Common myeloid progenitor, CD34-positive (primary cell): ENCODE measurements around the gene DPH7.

Experiments
- CTCF ChIA-PET: fragments of 350-600 bp; sonication (Branson Sonifier 250); formaldehyde crosslinking; loops from one replicate; lab custom pipeline; 2021; ENCODE audit warnings: antibody characterized with exemption; lab: Charles Lee
- POLR2A ChIA-PET: fragments of 350-600 bp; sonication (Branson Sonifier 250); formaldehyde crosslinking; loops from one replicate; lab custom pipeline; 2021; ENCODE audit warnings: antibody characterized with exemption; lab: Charles Lee
- DNase-seq, 3 donors: peaks; one replicate each; pipeline versions ENCODE4 v3.0.0 to v3.0.0-alpha.2; 2013
- H3K27ac ChIP-seq, 2 experiments: 1 replicate in 1 of 2; 2 replicates in 1 of 2; pipeline ENCODE4 v1.7.0; 2013; ENCODE audit warnings: inconsistent platforms in 2 of 2, low read length in 2 of 2, mild to moderate bottlenecking in 2 of 2, low read depth in 1 of 2, moderate library complexity in 1 of 2; ENCODE audit not compliant: severe bottlenecking in 2 of 2, insufficient read depth in 1 of 2, poor library complexity in 1 of 2
- H3K27me3 ChIP-seq, 5 experiments: replicated peaks in 2 of 5; 1 replicate in 3 of 5; 2 replicates in 2 of 5; pipeline versions ENCODE4 v1.6.1 to v1.7.0; 2013; ENCODE audit warnings: low read length in 4 of 5, mild to moderate bottlenecking in 2 of 5, moderate library complexity in 2 of 5, inconsistent platforms in 1 of 5; ENCODE audit not compliant: insufficient read depth in 5 of 5, control insufficient read depth in 4 of 5
- H3K36me3 ChIP-seq, 4 experiments: 1 replicate in 2 of 4; 2 replicates in 2 of 4; pipeline versions ENCODE4 v1.6.1 to v1.7.0; 2013; ENCODE audit warnings: low read length in 3 of 4, control low read depth in 1 of 4, mild to moderate bottlenecking in 1 of 4; ENCODE audit not compliant: control insufficient read depth in 4 of 4, insufficient read depth in 4 of 4
- H3K4me1 ChIP-seq, 4 experiments: 1 replicate in 3 of 4; 2 replicates in 1 of 4; pipeline versions ENCODE4 v1.6.1 to v1.7.1; 2013; ENCODE audit warnings: low read length in 3 of 4, mild to moderate bottlenecking in 3 of 4, control low read depth in 1 of 4, inconsistent platforms in 1 of 4, moderate library complexity in 1 of 4; ENCODE audit not compliant: control insufficient read depth in 4 of 4, insufficient read depth in 4 of 4; ENCODE audit errors: control extremely low read depth in 1 of 4
- H3K4me3 ChIP-seq, 7 experiments: 1 replicate in 4 of 7; 2 replicates in 3 of 7; pipeline versions ENCODE4 v1.5.1 to v1.7.0; 2013; ENCODE audit warnings: mild to moderate bottlenecking in 7 of 7, low read length in 6 of 7, moderate library complexity in 6 of 7, inconsistent platforms in 2 of 7, low read depth in 2 of 7, control low read depth in 1 of 7; ENCODE audit not compliant: insufficient read depth in 4 of 7, control insufficient read depth in 1 of 7; ENCODE audit errors: extremely low read depth in 1 of 7
- H3K9me3 ChIP-seq, 5 experiments: 1 replicate in 4 of 5; 2 replicates in 1 of 5; pipeline versions ENCODE4 v1.6.1 to v1.7.1; 2013; ENCODE audit warnings: low read length in 4 of 5, mild to moderate bottlenecking in 2 of 5, inconsistent platforms in 1 of 5, low read depth in 1 of 5, moderate library complexity in 1 of 5; ENCODE audit not compliant: control insufficient read depth in 4 of 5, insufficient read depth in 2 of 5; ENCODE audit errors: control extremely low read depth in 1 of 5
- WGBS: methylation state at CpG from one replicate; pipeline ENCODE4 v1.1.5; 2013; ENCODE audit not compliant: insufficient coverage; 5-methylcytosine and 5-hydroxymethylcytosine counted together

Gene DPH7

DNA sequence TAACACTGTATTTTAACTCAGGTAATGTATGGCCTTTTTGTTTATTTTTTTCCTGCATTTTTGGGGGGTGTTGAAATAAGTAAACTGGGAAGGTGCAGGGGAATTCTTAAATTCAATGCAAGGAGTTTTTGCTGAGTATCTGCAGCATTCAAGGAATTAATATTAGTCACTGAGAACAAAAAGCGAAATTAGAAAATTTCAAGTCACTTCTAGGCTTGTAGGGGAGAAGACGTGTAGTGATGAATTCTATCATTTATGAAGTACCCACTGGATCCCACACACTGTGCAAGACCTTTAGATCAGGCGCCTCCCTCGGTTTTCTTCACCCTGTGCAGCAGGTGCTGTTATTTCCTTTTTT, 41.3 kb upstream of the DPH7 start:
- CTCF ChIA-PET = interaction anchor here (1.1 to 1.2 kb wide), 2 partner anchors 38 to 40 kb away, joined by 3 read pairs; no protein-coding TSS in a partner anchor
- POLR2A ChIA-PET = interaction anchor here (0.9 to 1.0 kb wide), 2 partner anchors 16 to 28 kb away, joined by 3 to 5 read pairs; no protein-coding TSS in a partner anchor
- Histone ChIP-seq H3K36me3 (peaks cover 2 to 23% (median 9%) of the 10 kb centered on the region in 4 experiments), H3K27ac (peak overlapping the region; percentile 74 to 89), H3K9me3 (no peaks in the 10 kb centered on the region), H3K4me3 (peak overlapping the region in 6 of 7 experiments; percentile 79 to 96 (median 96)), H3K4me1 (peaks cover 6 to 43% (median 37%) of the 10 kb centered on the region in 4 experiments), H3K27me3 (no peaks in the 10 kb centered on the region)
- WGBS = 57% methylated on average over 1 of the region's 4 CpGs
- no peak for DNase-seq

DNA sequence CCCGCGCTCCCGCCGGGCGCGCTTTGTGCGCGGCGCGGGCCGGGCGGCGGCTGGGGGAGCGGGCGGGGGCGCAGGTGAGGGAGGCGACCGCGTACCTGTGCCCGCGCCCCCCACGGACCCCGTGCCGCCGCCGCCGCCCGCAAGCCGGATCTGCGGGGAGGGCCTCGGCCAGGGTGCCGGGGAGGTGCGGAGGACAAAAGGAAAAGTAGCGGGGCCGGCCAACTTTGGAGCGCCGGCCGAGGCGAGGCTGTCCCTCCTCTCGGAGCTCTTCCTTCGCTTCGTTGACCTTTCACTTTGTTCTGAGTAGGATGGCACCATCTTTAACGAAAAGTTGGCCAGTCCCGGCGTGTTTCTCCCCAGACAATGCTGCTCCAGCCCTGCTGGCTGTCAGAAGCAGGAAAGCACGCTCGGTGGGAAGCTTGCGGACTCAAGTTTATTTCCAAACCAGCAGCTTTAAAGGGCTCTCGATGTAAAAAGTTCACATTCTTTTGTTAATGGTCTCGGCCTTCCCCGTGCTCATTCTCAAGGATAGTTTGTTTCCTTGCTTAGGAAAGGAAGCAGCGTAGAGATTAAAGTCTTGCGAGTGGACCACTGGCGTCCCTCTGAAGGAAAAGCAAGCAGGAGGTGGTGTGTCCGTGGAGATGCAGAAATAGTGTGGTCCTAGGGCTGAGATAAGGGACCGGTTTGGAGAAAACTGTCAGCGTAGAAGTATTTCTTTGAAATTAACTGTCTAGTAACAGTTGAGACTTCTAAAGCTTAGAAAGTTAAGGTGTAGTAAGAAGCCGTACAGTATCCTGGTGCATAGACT, 40.7 kb upstream of the DPH7 start:
- ChIA-PET POLR2A (interaction anchor here (0.8 to 1.0 kb wide), 3 partner anchors 13 to 29 kb away, joined by 3 to 5 read pairs (median 3); no protein-coding TSS in a partner anchor), CTCF (interaction anchor here (0.7 kb wide), 1 partner anchor 67 kb away, joined by 3 read pairs; no protein-coding TSS in a partner anchor)
- Histone ChIP-seq H3K4me1 (peaks cover 6 to 38% (median 32%) of the 10 kb centered on the region in 4 experiments), H3K27ac (peak overlapping the region; percentile 74 to 89), H3K9me3 (no peaks in the 10 kb centered on the region), H3K4me3 (peak overlapping the region; percentile 76 to 96 (median 95)), H3K27me3 (no peaks in the 10 kb centered on the region), H3K36me3 (peaks cover 2 to 29% (median 14%) of the 10 kb centered on the region in 4 experiments)
- under 1% methylated on average over 57 of the region's 58 CpGs for WGBS
- peak in 2 of 3 donors; percentile 50 to 51 for DNase-seq

DNA sequence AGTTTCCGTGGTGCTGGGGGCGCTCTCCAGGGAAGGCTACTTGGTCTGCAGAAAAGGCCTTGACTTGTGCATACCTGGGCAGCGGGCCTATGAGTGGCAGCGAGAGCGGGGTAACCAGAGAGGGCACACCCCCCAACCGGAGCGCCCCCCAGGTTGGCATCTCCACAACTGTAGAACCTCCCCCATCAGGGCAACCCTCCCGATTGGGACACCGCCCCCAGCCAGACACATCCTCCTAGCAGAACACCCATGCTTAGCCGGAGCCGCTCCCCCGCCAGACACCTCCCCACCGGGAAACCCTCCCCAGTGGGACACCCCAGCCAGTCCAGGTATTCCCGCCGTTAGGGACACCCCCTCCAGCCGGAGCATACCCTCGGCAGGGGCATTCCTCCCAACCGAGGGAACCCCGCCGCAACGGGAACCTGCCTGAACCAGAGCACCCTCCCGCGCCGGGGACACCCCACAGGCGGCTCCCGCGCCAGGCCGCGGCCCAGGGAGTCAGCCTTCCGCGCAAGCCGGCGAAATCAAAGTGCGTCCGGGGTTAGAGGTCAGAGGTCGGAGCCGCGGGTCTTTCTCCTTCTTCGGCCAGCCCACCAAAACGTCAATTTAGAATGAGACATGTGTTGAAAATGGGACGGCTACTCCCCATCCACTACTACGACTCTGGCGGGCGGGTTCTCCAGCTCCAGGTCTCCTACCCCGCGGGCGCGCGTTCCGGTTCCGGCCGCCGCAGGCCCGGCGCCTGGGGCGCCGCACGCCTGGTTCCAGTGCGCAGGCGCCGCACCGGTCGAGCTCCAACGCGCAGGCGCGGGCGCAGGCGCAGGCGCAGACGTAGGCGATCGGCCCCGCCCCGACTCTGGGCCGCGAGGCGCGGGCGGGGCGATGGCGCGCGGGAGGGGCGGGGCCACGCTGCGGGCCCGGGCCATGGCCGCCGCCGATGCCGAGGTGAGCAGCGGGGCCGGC, 39.7 kb upstream of the DPH7 start, which contains the start of gene EHMT1:
Gene EHMT1 (plus strand): TSS at position 901 of the 963 bp plus-strand sequence. CDS start 24 bp downstream, at position 925.
- CTCF ChIA-PET = interaction anchor here (0.9 kb wide), 1 partner anchor 77 kb away, joined by 3 read pairs; no protein-coding TSS in a partner anchor
- no peaks in the 10 kb centered on the region for H3K9me3 ChIP-seq
- peak within 1 kb of the TSS; percentile 76 to 96 (median 95) for H3K4me3 ChIP-seq
- H3K36me3 ChIP-seq = peaks cover 4 to 36% (median 23%) of the 10 kb centered on the region in 4 experiments
- peak within 1 kb of the TSS; percentile 79 to 93 for H3K27ac ChIP-seq
- WGBS = 1% methylated on average over 54 of the region's 94 CpGs
- POLR2A ChIA-PET = interaction anchor here (0.7 to 0.8 kb wide), 2 partner anchors 10 to 12 kb away, joined by 3 read pairs; no protein-coding TSS in a partner anchor
- H3K27me3 ChIP-seq = no peaks in the 10 kb centered on the region
- peak; percentile 77 to 88 (median 87) for DNase-seq
- H3K4me1 ChIP-seq = peaks cover 6 to 38% (median 32%) of the 10 kb centered on the region in 4 experiments

DNA sequence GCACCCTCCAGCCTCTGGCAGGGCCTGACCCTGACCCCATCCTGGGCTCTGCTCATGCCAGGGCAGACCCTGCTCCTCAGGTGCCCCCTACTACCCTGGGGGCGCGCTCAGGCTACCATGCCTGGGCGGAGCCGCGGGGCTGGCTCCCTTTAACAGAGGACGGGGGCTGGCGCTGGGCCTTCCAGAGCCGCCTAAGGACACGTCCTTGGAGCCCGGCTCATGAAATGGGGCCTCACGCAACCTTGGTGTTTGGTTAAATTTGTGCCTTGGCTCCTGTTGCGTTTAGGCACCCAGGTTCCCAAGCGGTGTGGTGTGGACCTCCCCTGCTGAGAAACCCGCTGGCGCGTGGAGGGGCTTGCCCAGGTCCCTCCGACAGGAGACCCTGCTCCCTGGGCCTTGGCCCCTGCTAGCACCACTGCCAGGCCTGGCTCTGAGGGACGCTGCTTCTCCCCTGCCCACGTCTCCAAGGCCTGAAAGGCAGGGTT, 36.7 kb upstream of the DPH7 start:
- H3K4me3 ChIP-seq = no peak overlapping the region
- ChIA-PET POLR2A (no interaction called here), CTCF (no interaction called here)
- 98% methylated on average over 18 of the region's 19 CpGs for WGBS
- no peaks in the 10 kb centered on the region for H3K27me3 ChIP-seq
- peaks cover 4 to 43% (median 27%) of the 10 kb centered on the region in 4 experiments for H3K36me3 ChIP-seq
- no peak overlapping the region for H3K27ac ChIP-seq
- no peaks in the 10 kb centered on the region for H3K9me3 ChIP-seq
- DNase-seq = no peak
- peaks cover 6 to 39% (median 38%) of the 10 kb centered on the region in 4 experiments for H3K4me1 ChIP-seq

DNA sequence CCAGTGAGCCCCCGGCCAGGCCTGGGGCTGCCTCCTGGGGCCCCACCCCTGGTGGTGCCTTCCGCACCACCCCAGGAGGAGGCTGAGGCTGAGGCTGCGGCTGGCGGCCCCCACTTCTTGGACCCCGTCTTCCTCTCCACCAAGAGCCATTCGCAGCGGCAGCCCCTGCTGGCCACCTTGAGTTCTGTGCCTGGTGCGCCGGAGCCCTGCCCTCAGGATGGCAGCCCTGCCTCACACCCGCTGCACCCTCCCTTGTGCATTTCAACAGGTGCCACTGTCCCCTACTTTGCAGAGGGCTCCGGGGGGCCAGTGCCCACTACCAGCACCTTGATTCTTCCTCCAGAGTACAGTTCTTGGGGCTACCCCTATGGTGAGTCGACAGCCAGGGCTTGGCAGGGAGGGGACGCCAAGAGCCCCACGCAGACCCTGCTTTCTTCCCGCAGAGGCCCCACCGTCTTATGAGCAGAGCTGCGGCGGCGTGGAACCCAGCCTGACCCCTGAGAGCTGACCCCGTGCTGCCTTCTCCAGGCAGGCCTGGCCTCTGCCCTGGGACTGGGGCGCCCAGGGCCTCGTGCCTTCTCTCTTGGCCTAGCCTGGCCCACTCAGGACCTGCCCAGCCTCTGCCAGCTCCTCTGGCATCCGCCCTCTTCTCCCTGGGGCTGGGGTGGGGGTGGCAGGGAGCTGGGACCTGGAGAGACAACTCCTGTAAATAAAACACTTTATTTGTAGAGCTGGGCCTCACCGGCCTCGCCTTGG, 36.1 kb upstream of the DPH7 start:
- Histone ChIP-seq H3K27me3 (no peaks in the 10 kb centered on the region), H3K9me3 (no peaks in the 10 kb centered on the region), H3K4me3 (no peak overlapping the region), H3K36me3 (peaks cover 4 to 43% (median 27%) of the 10 kb centered on the region in 4 experiments), H3K4me1 (peaks cover 2 to 33% (median 32%) of the 10 kb centered on the region in 4 experiments), H3K27ac (no peak overlapping the region)
- ChIA-PET CTCF (no interaction called here), POLR2A (no interaction called here)
- 98% methylated on average over 23 of the region's 25 CpGs for WGBS
- DNase-seq = no peak
